Measurements from ENCODE around the gene GPX2.

Gene GPX2

GRCh38 chr14:64912261-64912660 lies 30.3 kb downstream of the GPX2 start:
- DNase-seq: no peak

DNA sequence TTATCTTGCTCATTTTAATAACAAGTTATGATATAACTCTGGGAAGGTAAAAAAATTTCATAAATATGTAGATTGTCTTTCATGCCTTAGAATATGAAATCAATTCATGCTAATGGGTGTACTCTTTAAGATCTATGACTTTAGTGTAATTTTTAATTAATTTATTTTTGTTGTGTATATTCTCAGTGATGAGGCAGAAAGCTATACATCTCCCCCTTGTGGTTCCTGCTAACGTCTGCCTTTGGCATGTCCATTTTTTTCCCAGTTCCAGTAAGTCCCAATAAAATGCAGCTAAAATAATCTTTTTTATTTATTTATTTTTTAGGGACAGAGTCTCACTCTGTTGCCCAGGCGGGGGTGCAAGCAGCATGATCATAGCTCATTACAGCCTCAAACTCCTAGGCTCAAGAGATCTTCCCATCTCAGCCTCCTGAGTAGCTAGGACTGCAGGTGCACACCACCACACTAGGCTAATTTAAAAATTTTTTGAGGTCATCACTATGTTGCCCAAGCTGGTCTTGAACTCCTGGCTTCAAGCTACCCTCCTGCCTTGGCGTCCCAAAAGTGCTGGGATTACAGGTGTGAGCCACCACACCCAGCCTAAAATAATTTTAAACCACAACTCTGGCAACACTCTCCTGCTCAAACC lies 31.6 kb downstream of the GPX2 start:
- no peak for DNase-seq

DNA sequence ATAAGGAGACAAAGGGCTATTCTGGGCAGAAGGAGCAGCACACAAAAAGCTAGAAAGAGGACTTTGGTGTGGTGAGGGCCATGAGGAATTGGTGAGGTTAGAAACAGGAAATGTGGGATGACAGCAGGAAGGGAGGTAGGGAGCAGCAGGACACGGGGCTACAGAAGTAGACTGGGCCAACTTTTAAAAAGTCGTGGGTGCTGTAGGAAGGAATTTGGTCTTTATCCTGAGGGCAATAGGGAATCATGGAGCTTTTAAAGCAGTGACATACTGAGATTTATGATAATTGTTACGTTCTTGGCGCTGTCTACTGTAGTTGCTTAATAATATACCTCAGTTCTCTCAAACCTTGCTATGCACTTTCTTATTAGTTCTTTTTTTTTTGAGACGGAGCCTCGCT lies 36.5 kb downstream of the GPX2 start:
- no peak for DNase-seq

GRCh38 chr14:64899958-64900357 lies 42.6 kb downstream of the GPX2 start:
- no peak for DNase-seq

- DNase-seq: peak in 5 of 6 experiments; percentile 2 to 70 (median 41)
These were observed 50.6 kb downstream of the GPX2 start for GRCh38 chr14:64891839-64892375.

DNA sequence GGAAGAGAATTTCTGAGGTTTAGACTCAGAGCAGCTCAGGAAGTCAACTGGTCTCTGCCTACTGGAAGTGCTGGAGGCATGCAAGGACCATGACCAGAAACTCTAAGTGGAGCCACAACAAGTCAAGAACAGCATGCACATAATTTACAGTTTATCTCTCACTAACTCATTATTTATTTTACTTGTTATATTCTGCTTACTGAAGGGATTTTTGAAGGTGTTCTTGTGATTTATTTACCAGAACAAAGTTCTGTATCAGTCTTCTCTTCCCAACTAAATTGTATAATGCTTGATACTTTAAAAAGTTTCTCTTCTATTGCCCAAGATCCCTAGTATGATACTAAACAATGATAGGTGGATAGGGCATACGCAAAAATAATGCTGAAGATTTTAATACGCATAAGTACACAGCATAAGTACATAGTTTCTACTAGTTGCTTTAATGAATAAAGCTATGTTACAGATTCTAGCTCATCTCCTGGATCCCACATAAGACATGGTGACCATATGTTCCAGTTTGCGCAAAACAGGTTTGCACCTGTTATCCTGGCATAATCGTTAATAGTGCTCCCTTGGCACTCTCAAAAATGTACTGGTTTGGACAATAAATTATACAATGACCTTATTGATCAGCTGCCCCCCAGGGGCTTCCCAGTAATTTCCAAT lies 51.2 kb downstream of the GPX2 start:
- DNase-seq: no peak

- no peak for DNase-seq
These were observed 53.2 kb downstream of the GPX2 start for GRCh38 chr14:64889352-64889751.

Data from stimulated activated naive CD4-positive, alpha-beta T cell (primary cell).